KMS-11 (cell line): ENCODE measurements around the gene NBAS.

ENCODE experiments used
- H2AFZ ChIP-seq: fragments of 200-600 bp; sonication (generic); 2 replicates; pipeline ENCODE4 v1.6.1; 2016; ENCODE audit warnings: antibody characterized with exemption, mixed run types, low read depth
- H3K27ac ChIP-seq: fragments of 200-600 bp; sonication (generic); 2 replicates; pipeline ENCODE4 v1.6.1; 2016; ENCODE audit warnings: mild to moderate bottlenecking, mixed run types
- H3K27me3 ChIP-seq: fragments of 200-600 bp; sonication (generic); 2 replicates; pipeline ENCODE4 v1.6.1; 2017; ENCODE audit warnings: mild to moderate bottlenecking, low read depth, mixed run types, moderate library complexity; ENCODE audit not compliant: insufficient read depth
- H3K36me3 ChIP-seq: fragments of 200-600 bp; sonication (generic); 2 replicates; pipeline ENCODE4 v1.6.1; 2017; ENCODE audit warnings: mild to moderate bottlenecking, mixed run types; ENCODE audit not compliant: insufficient read depth
- H3K4me1 ChIP-seq: fragments of 200-600 bp; sonication (generic); 2 replicates; pipeline ENCODE4 v1.6.1; 2016; ENCODE audit warnings: mild to moderate bottlenecking, low read depth, mixed run types; ENCODE audit not compliant: poor library complexity, severe bottlenecking
- H3K4me2 ChIP-seq: fragments of 200-600 bp; sonication (generic); 2 replicates; pipeline ENCODE4 v1.7.0; 2016; ENCODE audit warnings: mild to moderate bottlenecking, mixed run types
- H3K4me3 ChIP-seq: fragments of 200-600 bp; sonication (generic); IDR thresholded peaks from 2 replicates; pipeline ENCODE4 v1.6.1; 2017; ENCODE audit warnings: low read depth, low read length, mixed read lengths; ENCODE audit not compliant: insufficient read depth
- H3K79me2 ChIP-seq: fragments of 200-600 bp; sonication (generic); 2 replicates; pipeline ENCODE4 v1.6.1; 2016; ENCODE audit warnings: low read depth, mixed run types; ENCODE audit not compliant: insufficient read depth
- H3K9ac ChIP-seq: fragments of 200-600 bp; sonication (generic); 2 replicates; pipeline ENCODE4 v1.6.1; 2016; ENCODE audit warnings: mild to moderate bottlenecking, mixed run types
- H4K20me1 ChIP-seq: fragments of 200-600 bp; sonication (generic); 2 replicates; pipeline ENCODE4 v1.6.1; 2016; ENCODE audit warnings: mild to moderate bottlenecking, mixed run types; ENCODE audit not compliant: insufficient read depth
- CTCF ChIP-seq: fragments of 200-600 bp; sonication (generic); conservative IDR thresholded peaks from 2 replicates; pipeline ENCODE4 v1.6.1; 2017; ENCODE audit warnings: low read depth, mild to moderate bottlenecking, antibody characterized with exemption, low read length, moderate library complexity, mixed read lengths

The NBAS gene

DNA sequence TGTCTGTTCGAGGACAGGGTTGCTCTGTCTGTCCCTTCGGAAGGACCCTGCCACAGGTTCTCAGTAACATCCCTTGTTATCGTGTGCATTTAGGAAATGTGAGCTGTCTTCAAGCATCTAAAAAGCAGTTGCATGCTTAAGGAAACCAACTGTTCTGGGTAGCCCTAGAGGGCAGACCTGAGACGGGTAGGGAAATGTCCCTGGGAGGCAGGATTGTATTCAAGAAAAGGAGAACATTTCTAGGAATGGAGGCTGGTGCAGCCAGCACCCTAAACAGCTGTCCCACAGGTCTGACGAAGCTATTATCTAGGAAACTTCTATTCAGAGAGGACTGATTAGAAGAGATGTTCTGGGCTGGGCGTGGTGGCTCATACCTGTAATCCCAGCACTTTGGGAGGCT is 414.2 kb downstream of the NBAS start:
- H3K4me2 ChIP-seq, result no peak overlapping the region
- no peaks in the 10 kb centered on the region for H3K4me1 ChIP-seq
- H2AFZ ChIP-seq, result no peak overlapping the region
- H3K27me3 ChIP-seq, result no peaks in the 10 kb centered on the region
- no peaks in the 10 kb centered on the region for H3K79me2 ChIP-seq
- H3K9ac ChIP-seq, result no peak overlapping the region
- H3K36me3 ChIP-seq, result no peaks in the 10 kb centered on the region
- no peak overlapping the region for H3K27ac ChIP-seq
- no peaks in the 10 kb centered on the region for H4K20me1 ChIP-seq
- no peak for TF ChIP-seq CTCF
- H3K4me3 ChIP-seq, result no peak overlapping the region

DNA sequence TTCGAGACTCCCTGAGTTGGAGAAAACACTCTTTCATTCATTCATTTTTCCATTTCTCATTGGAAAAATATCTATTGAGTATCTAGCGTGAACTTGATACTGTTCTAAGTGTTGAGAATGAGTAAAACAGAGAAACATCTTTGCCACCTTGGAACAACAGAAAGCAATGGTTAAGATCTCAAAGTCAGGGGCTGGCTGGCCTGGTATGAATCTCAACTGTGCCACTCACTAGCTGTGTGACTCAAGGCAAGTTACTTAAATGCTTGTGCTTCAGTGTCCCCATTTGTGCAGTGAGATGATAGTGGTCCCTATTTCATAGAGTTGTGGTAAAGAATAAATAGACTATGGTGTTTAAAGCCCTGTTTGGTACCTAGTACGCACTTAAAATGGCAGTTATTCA is 415.2 kb downstream of the NBAS start:
- Histone ChIP-seq H4K20me1 (no peaks in the 10 kb centered on the region), H3K27me3 (no peaks in the 10 kb centered on the region), H3K27ac (no peak overlapping the region), H3K4me2 (no peak overlapping the region), H3K79me2 (no peaks in the 10 kb centered on the region), H3K9ac (no peak overlapping the region), H3K4me3 (no peak overlapping the region), H2AFZ (no peak overlapping the region), H3K36me3 (no peaks in the 10 kb centered on the region), H3K4me1 (no peaks in the 10 kb centered on the region)
- no peak for TF ChIP-seq CTCF

DNA sequence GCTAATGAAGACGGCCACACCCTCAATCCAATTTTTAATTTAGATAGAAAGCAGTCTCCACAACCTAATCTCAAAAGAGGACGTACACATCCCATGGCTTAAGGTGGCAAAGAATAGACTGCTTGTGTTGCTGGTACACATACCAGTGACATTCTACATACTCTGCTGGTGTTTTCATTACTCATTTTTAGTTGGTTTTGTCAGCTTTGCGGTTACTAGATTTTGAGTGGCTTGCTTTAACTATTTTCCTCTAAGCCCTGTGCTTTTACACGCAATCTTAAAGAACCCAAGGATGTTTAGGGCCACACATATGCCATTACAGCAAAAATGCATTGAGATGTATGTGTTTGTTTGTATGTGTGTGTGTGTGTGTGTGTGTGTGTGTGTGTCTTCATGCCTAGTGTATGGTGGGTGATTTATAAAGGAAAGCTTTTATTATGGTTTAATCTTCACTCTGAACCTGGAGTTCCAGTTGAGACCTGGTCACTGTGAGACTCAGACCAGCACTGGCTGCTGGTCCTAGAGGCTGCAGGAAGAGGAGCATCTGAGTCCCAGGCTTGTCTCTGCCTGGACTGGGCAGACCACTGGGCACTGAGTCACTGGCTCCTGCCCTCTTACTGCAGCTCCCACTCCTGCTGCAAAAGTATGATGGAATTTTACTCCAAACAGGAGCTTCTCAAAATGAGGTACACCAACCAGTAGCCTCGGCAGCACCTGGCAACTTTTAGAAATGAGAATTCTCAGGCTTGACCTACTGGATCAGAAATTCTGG is 415.9 kb downstream of the NBAS start:
- H3K9ac ChIP-seq, result no peak overlapping the region
- H3K79me2 ChIP-seq, result no peaks in the 10 kb centered on the region
- no peak overlapping the region for H3K27ac ChIP-seq
- no peak overlapping the region for H2AFZ ChIP-seq
- H3K27me3 ChIP-seq, result no peaks in the 10 kb centered on the region
- H3K4me1 ChIP-seq, result no peaks in the 10 kb centered on the region
- no peak for TF ChIP-seq CTCF
- H3K4me2 ChIP-seq, result no peak overlapping the region
- no peaks in the 10 kb centered on the region for H3K36me3 ChIP-seq
- H4K20me1 ChIP-seq, result no peaks in the 10 kb centered on the region
- no peak overlapping the region for H3K4me3 ChIP-seq

- Histone ChIP-seq H3K9ac (no peak overlapping the region), H4K20me1 (no peaks in the 10 kb centered on the region), H3K4me2 (no peak overlapping the region), H3K79me2 (no peaks in the 10 kb centered on the region), H3K4me1 (no peaks in the 10 kb centered on the region), H3K27me3 (no peaks in the 10 kb centered on the region), H3K4me3 (no peak overlapping the region), H3K36me3 (no peaks in the 10 kb centered on the region), H3K27ac (no peak overlapping the region), H2AFZ (no peak overlapping the region)
- TF ChIP-seq CTCF, result no peak
These were observed 419.0 kb downstream of the NBAS start for GRCh38 chr2:15142069-15142689.
